T-helper 2 cell treated with Interferon-gamma antibody and Interleukin-4, amounts not matched to agents 5 μg/mL and 100 μg/mL, for 36 hours (primary cell): ENCODE measurements around the gene ATP2B2.

ENCODE experiments used
- DNase-seq: peaks from one replicate; pipeline ENCODE4 v3.0.0; 2021; ENCODE audit warnings: low spot score
- H3K27ac Mint-ChIP-seq: one replicate; pipeline ENCODE4 v1.8.0; 2021; ENCODE audit warnings: mild to moderate bottlenecking, mixed read lengths
- H3K27me3 Mint-ChIP-seq: one replicate; pipeline ENCODE4 v1.8.0; 2021; ENCODE audit warnings: low read depth, mixed read lengths
- H3K36me3 Mint-ChIP-seq: one replicate; pipeline ENCODE4 v1.8.0; 2021; ENCODE audit warnings: low read depth, mixed read lengths
- H3K4me1 Mint-ChIP-seq: one replicate; pipeline ENCODE4 v1.8.0; 2021; ENCODE audit warnings: low read depth, mixed read lengths
- H3K4me3 Mint-ChIP-seq: one replicate; pipeline ENCODE4 v1.8.0; 2022; ENCODE audit warnings: mild to moderate bottlenecking, moderate library complexity, mixed read lengths
- H3K9me3 Mint-ChIP-seq: one replicate; pipeline ENCODE4 v1.8.0; 2021; ENCODE audit warnings: mixed read lengths

ATP2B2 gene

GRCh38 chr3:10523561-10523960 lies 18.2 kb upstream of the ATP2B2 start:
- Mint-ChIP-seq H3K27ac (no peak overlapping the region), H3K36me3 (no peaks in the 10 kb centered on the region), H3K27me3 (peaks cover 31% of the 10 kb centered on the region), H3K4me3 (no peak overlapping the region), H3K4me1 (no peaks in the 10 kb centered on the region), H3K9me3 (no peaks in the 10 kb centered on the region)
- DNase-seq = no peak

DNA sequence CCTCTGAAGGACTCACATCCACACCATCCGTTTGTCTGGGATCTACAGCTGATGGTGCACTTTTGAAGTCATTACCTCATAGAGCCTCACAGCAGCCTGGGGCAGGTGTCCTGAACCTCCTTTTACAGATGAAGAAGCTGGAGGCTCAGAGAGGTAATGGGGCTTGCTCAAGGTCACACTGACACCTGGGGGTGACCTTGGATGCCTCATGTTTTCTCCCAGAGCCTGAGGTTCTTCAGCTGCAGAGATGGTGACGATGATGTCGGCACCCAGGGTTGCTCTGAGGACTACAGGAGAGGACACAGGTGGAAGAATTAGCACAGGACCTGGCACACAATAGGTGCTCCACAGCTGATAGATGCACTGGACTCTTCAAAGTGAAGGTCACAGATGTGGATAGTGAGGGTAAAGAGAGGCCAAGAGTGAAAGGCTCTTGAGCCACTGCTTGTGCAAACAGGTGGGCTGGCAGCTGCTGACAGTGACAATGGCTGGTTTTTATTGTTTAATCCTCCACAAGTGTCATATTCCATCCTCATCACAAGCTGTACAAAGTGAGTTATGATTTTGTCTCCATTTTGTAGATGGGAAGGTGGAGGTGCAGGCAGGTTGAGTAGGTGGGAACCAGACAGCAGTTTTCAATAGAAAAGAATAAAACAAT lies 17.4 kb upstream of the ATP2B2 start:
- DNase-seq = no peak

DNA sequence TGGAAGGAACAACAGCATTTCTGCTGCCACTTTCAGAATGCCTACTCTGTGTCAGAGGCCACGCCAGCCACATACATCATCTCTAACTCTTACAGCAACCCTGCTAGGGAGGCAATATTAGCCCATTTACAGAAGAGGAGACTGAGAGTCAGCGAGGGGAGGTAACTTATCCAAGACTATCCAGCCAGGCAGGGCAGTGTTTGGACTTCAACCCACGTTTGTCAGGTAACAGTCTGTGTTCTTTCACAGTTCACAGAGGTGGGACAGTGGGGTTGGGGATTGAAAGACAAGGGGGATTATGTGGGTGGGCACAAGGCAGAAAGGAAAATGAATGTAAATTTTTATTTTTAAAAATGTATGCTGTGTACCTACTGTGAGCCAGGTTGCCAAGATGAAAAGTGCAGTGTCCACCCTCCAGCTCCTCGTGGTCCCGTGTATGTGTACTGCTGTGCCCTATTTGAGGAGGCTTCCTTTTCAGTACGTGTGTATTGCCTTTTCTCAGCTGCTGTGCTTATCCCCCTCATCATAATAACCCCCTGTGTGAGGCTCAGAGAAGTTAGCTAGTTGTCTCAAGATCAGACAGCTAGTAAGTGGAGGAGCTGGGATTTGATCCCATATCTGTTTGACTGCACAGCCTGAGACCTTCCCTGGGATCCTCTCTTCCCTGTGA lies 16.5 kb upstream of the ATP2B2 start:
- H3K27ac Mint-ChIP-seq = no peak overlapping the region
- peaks cover 34% of the 10 kb centered on the region for H3K27me3 Mint-ChIP-seq
- no peaks in the 10 kb centered on the region for H3K36me3 Mint-ChIP-seq
- no peak overlapping the region for H3K4me3 Mint-ChIP-seq
- no peaks in the 10 kb centered on the region for H3K4me1 Mint-ChIP-seq
- DNase-seq = no peak
- no peaks in the 10 kb centered on the region for H3K9me3 Mint-ChIP-seq

More for the DNA sequence above, 17.4 kb upstream of the ATP2B2 start:
- H3K27ac Mint-ChIP-seq = no peak overlapping the region
- H3K9me3 Mint-ChIP-seq = no peaks in the 10 kb centered on the region
- H3K27me3 Mint-ChIP-seq = peaks cover 31% of the 10 kb centered on the region
- H3K36me3 Mint-ChIP-seq = no peaks in the 10 kb centered on the region
- H3K4me3 Mint-ChIP-seq = no peak overlapping the region
- no peaks in the 10 kb centered on the region for H3K4me1 Mint-ChIP-seq

DNA sequence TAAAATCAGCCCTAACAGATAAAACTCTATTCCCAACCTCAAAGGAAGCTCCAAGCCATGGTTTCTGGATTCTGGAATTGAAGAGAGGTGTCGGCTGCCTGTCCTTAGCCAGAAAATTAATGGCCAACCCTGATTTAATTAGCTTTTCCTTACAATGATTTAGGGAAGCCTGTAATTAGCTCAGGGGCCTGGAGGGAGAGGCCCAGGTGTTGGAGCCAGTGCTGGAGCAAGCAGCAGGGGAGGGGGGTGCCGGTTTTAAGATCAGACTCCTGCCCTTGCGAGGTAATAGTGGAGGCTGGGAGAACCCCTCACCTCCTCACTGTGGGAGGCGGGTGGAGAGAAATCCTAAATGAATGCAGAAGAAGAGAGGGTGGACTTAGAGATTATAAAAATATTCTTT lies 14.7 kb upstream of the ATP2B2 start:
- H3K27me3 Mint-ChIP-seq = peaks cover 34% of the 10 kb centered on the region
- no peak overlapping the region for H3K4me3 Mint-ChIP-seq
- H3K9me3 Mint-ChIP-seq = no peaks in the 10 kb centered on the region
- H3K27ac Mint-ChIP-seq = no peak overlapping the region
- H3K4me1 Mint-ChIP-seq = no peaks in the 10 kb centered on the region
- H3K36me3 Mint-ChIP-seq = no peaks in the 10 kb centered on the region
- DNase-seq = no peak

DNA sequence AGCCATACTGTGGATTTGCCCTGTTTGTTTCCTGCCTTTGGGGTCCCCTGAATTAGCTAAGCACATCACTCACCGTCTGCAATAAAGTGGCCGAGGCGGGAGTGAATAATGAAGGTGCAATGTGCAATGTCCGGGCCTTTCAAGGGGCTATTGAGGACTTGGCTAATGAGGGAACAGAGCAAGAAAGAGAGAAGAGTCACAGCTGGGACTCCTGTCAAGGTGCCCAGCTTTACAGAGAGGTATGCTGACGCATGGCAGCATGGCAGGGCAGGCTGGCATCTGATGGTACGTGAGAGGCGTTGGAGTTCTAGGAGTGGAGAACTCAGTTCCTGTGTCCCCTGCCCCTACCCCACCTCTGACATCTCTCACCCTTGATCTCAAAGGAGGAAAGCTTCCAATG lies 13.8 kb upstream of the ATP2B2 start:
- H3K36me3 Mint-ChIP-seq = no peaks in the 10 kb centered on the region
- H3K27ac Mint-ChIP-seq = no peak overlapping the region
- no peak for DNase-seq
- no peaks in the 10 kb centered on the region for H3K4me1 Mint-ChIP-seq
- H3K9me3 Mint-ChIP-seq = no peaks in the 10 kb centered on the region
- peaks cover 27% of the 10 kb centered on the region for H3K27me3 Mint-ChIP-seq
- H3K4me3 Mint-ChIP-seq = no peak overlapping the region

GRCh38 chr3:10518506-10519150 lies 13.2 kb upstream of the ATP2B2 start:
- DNase-seq = no peak
- Mint-ChIP-seq H3K27ac (no peak overlapping the region), H3K4me3 (no peak overlapping the region), H3K9me3 (no peaks in the 10 kb centered on the region), H3K4me1 (no peaks in the 10 kb centered on the region), H3K27me3 (peaks cover 25% of the 10 kb centered on the region), H3K36me3 (no peaks in the 10 kb centered on the region)

DNA sequence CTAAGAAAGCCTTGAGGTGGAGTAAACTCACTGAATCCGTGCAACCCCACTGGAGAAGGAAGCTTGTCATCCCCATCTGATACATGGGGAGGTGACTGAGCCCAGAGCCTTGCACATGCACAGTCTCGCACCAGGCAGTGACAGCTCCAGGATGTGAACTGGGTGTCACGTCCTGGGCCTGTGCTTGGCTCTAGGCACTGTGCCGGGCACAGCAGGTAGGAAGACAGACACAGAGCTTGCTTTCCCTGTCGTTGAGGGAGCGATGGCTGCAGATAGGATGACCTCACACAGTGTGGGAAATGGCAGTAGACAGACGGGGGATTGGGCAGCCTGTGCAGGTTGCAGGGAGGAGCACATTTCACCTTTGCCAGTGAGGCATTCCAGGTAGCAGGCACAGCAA lies 12.2 kb upstream of the ATP2B2 start:
- DNase-seq = no peak
- Mint-ChIP-seq H3K4me1 (no peaks in the 10 kb centered on the region), H3K36me3 (no peaks in the 10 kb centered on the region)

DNA sequence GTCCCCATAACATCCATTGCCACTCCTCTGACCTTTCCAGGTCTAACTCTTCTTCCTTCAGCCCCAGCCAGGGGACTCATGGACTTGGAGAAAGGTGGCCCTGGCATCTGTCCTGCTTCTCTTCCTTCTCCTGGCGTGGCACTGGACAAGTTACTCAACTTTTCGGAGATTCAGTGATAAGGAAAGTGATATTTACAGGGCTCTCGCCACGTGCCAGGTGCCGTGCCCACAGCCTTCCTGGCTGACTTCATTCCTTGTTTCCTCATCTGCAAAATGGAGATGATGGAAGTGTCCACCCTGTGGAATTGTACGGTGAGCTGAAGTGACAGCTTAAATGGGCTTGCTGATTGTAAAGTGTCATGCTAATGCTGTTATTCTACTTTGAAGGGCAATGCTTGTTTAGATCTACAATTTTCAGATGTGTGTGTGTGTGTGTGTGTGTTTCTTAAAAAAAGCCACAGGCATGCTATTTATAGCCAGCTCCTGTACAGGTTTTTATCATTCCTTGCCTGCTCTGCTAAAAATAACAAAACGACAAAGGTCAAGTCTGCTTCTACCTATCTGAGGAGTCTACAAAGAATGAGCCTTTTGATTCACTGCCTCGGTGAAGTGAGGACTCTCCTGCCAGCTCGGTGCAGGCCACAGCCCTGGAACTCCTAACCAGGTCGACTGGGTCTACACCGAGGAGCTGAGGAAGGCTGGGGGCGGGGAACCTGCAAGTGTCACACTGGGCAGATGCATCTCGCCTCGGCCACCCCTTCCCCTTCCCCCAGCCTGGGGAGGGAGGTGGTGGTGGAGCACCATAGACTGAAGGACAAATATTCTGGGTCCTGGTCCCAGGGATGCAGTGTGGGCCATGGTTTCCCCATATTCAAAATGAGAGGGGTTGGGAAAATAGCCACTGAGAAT lies 11.4 kb upstream of the ATP2B2 start:
- Mint-ChIP-seq H3K36me3 (no peaks in the 10 kb centered on the region), H3K4me1 (no peaks in the 10 kb centered on the region), H3K27ac (no peak overlapping the region), H3K27me3 (peaks cover 10% of the 10 kb centered on the region), H3K9me3 (no peaks in the 10 kb centered on the region), H3K4me3 (no peak overlapping the region)
- no peak for DNase-seq

More for the DNA sequence above, 12.2 kb upstream of the ATP2B2 start:
- H3K27ac Mint-ChIP-seq = no peak overlapping the region
- H3K9me3 Mint-ChIP-seq = no peaks in the 10 kb centered on the region
- H3K27me3 Mint-ChIP-seq = peaks cover 15% of the 10 kb centered on the region
- no peak overlapping the region for H3K4me3 Mint-ChIP-seq

GRCh38 chr3:10515884-10516495 lies 10.6 kb upstream of the ATP2B2 start:
- no peak overlapping the region for H3K4me3 Mint-ChIP-seq
- no peak for DNase-seq
- H3K27me3 Mint-ChIP-seq = peaks cover 5% of the 10 kb centered on the region
- no peak overlapping the region for H3K27ac Mint-ChIP-seq
- no peaks in the 10 kb centered on the region for H3K9me3 Mint-ChIP-seq
- no peaks in the 10 kb centered on the region for H3K4me1 Mint-ChIP-seq
- H3K36me3 Mint-ChIP-seq = no peaks in the 10 kb centered on the region

DNA sequence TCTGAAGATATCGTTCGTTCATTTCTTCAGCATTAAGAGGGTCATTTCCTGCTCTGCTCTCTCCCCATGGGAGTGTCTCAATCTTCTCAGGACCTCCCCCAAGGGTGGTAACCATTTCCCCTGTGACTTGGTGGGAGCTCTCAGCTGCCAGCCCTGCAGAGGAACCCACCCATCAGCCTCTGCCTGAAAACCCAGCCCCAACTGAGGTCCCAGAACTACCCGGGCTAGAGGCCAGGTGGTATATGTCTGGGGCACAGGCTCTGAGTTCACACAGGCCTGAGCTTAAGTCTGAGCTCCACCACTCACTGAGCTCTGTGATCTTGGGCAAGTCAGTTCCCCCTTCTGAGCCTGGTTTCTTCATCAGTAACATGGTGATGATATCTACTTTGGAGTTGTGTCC lies 10.0 kb upstream of the ATP2B2 start:
- Mint-ChIP-seq H3K4me1 (no peaks in the 10 kb centered on the region), H3K36me3 (no peaks in the 10 kb centered on the region), H3K27me3 (peaks cover 5% of the 10 kb centered on the region), H3K9me3 (no peaks in the 10 kb centered on the region), H3K4me3 (no peak overlapping the region), H3K27ac (no peak overlapping the region)
- no peak for DNase-seq

- Mint-ChIP-seq H3K27ac (no peak overlapping the region), H3K4me3 (no peak overlapping the region), H3K27me3 (peaks cover 3% of the 10 kb centered on the region), H3K4me1 (no peaks in the 10 kb centered on the region), H3K36me3 (no peaks in the 10 kb centered on the region), H3K9me3 (no peaks in the 10 kb centered on the region)
- DNase-seq = no peak
Observed at GRCh38 chr3:10514407-10515069, 9.2 kb upstream of the ATP2B2 start.

DNA sequence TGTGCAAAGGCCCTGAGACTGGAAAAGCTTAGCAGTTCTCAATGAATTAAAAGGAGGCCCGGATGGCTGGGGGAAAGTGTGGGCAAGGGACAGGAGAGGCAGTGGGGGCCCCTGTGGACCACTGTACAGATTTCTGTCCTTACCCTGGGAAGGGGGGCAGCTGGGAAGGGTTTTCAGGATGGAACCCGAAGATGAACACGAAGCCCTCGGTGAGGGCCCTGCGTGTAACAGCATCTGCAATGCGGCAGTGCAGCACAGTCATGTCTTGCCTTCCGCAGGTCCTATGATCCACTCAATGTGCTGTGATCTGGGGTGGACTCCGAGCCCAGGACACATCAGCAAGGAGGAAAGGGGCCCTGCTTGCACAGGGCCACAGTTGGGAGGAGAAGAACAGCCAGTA lies 7.9 kb upstream of the ATP2B2 start:
- Mint-ChIP-seq H3K9me3 (no peaks in the 10 kb centered on the region), H3K36me3 (no peaks in the 10 kb centered on the region), H3K27ac (no peak overlapping the region), H3K4me1 (no peaks in the 10 kb centered on the region), H3K4me3 (no peak overlapping the region), H3K27me3 (peaks cover 4% of the 10 kb centered on the region)
- DNase-seq = no peak

DNA sequence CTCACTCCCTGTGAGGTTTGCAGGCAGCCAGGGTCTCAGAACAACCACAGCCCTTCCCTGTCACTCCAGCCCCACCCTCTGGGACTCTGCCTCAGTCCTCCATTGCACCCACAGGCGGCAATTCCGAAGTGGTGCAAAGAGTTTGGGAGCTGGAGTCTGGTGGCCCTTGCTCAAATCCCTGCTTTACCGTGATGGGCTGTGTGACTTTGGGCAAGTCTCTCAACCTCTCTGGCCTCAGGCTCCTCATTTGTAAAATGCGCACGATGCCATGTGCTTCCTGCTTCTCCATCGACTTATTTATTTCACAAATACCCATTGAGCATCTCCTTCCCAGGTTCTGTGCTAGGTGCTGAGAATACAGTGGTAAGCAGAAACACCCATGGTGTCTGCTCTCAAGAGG lies 7.3 kb upstream of the ATP2B2 start:
- no peaks in the 10 kb centered on the region for H3K4me1 Mint-ChIP-seq
- H3K4me3 Mint-ChIP-seq = no peak overlapping the region
- H3K36me3 Mint-ChIP-seq = no peaks in the 10 kb centered on the region
- H3K27ac Mint-ChIP-seq = no peak overlapping the region
- no peaks in the 10 kb centered on the region for H3K9me3 Mint-ChIP-seq
- H3K27me3 Mint-ChIP-seq = peaks cover 6% of the 10 kb centered on the region
- DNase-seq = no peak
